Measurements from ENCODE around the gene DERA. TPM values are rescaled to one million over a fixed set of nuclear protein-coding genes. Genes with fewer than 3 reads are reported as not detected.

Gene DERA
- total and polyA plus RNA-seq, 10 donors, result 14.5 to 35.4 (median 27.6) TPM

GRCh38 chr12:15919418-15919817, 8.3 kb downstream of the DERA start:
- TF ChIP-seq CTCF (IDR thresholded peaks at IDR 0.05 in 8 of 11, conservative IDR thresholded peaks at IDR 0.05 in 3 of 11) (no peak), POLR2A (IDR thresholded peaks at IDR 0.05) (no peak), POLR2AphosphoS5 (IDR thresholded peaks at IDR 0.05) (no peak)
- Histone ChIP-seq H3K27ac (no peak overlapping the region), H3K4me1 (peaks cover 0 to 15% (median 0%) of the 10 kb centered on the region in 6 donors), H3K9me3 (no peaks in the 10 kb centered on the region), H3K36me3 (peaks cover 0 to 12% (median 0%) of the 10 kb centered on the region in 6 donors), H3K27me3 (replicated peaks in 1 of 7) (no peaks in the 10 kb centered on the region), H3K4me3 (no peak overlapping the region)
- intact Hi-C loops (cut with DNase I; ENCODE audit: low total_unique reads), result no loop called here
- DNase-seq, result no peak
- WGBS, 5 donors, result 77 to 85% (median 84%) methylated on average over 2 of the region's 2 CpGs

GRCh38 chr12:15924956-15925355, 13.8 kb downstream of the DERA start:
- H3K36me3 ChIP-seq, result no peaks in the 10 kb centered on the region
- TF ChIP-seq POLR2AphosphoS5 (IDR thresholded peaks at IDR 0.05) (no peak), CTCF (IDR thresholded peaks at IDR 0.05 in 8 of 11, conservative IDR thresholded peaks at IDR 0.05 in 3 of 11) (no peak), POLR2A (IDR thresholded peaks at IDR 0.05) (no peak)
- intact Hi-C loops (cut with DNase I; ENCODE audit: low total_unique reads), result no loop called here
- no peak for DNase-seq
- WGBS, 5 donors, result 85 to 100% (median 94%) methylated on average over 1 of the region's 1 CpG
- H3K9me3 ChIP-seq, result no peaks in the 10 kb centered on the region
- no peak overlapping the region for H3K27ac ChIP-seq
- H3K4me1 ChIP-seq, result peaks cover 0 to 6% (median 0%) of the 10 kb centered on the region in 6 donors
- no peak overlapping the region for H3K4me3 ChIP-seq
- no peaks in the 10 kb centered on the region for H3K27me3 ChIP-seq (replicated peaks in 1 of 7)

- 59 to 81% (median 79%) methylated on average over 2 of the region's 2 CpGs for WGBS, 5 donors
- Histone ChIP-seq H3K4me3 (no peak overlapping the region), H3K36me3 (no peaks in the 10 kb centered on the region), H3K4me1 (peaks cover 0 to 8% (median 0%) of the 10 kb centered on the region in 6 donors), H3K27ac (no peak overlapping the region), H3K9me3 (no peaks in the 10 kb centered on the region), H3K27me3 (replicated peaks in 1 of 7) (no peaks in the 10 kb centered on the region)
- TF ChIP-seq CTCF (IDR thresholded peaks at IDR 0.05 in 8 of 11, conservative IDR thresholded peaks at IDR 0.05 in 3 of 11) (no peak), POLR2AphosphoS5 (IDR thresholded peaks at IDR 0.05) (no peak), POLR2A (IDR thresholded peaks at IDR 0.05) (no peak)
- intact Hi-C loops (cut with DNase I; ENCODE audit: low total_unique reads), result no loop called here
- no peak for DNase-seq
Measured at GRCh38 chr12:15928346-15928745, 17.2 kb downstream of the DERA start.

GRCh38 chr12:15928870-15929571, 17.9 kb downstream of the DERA start:
- DNase-seq, result no peak
- Histone ChIP-seq H3K27me3 (replicated peaks in 1 of 7) (no peaks in the 10 kb centered on the region), H3K4me1 (peaks cover 0 to 8% (median 0%) of the 10 kb centered on the region in 6 donors), H3K4me3 (no peak overlapping the region), H3K36me3 (no peaks in the 10 kb centered on the region), H3K27ac (no peak overlapping the region), H3K9me3 (no peaks in the 10 kb centered on the region)
- intact Hi-C loops (cut with DNase I; ENCODE audit: low total_unique reads), result no loop called here
- TF ChIP-seq POLR2A (IDR thresholded peaks at IDR 0.05), result no peak
- WGBS, 5 donors, result 78 to 88% (median 83%) methylated on average over 10 of the region's 10 CpGs
